Liver (tissue), 9 donors: Measurements from ENCODE around the gene SGPP1. TPM values are rescaled to one million over a fixed set of nuclear protein-coding genes. Genes with fewer than 3 reads are reported as not detected.

Experiments used
- DNase-seq: peaks from one replicate; pipeline ENCODE4 v3.0.0-alpha.2; 2017; ENCODE audit warnings: low spot score
- H3K27ac ChIP-seq, 2 donors: one replicate each; pipeline ENCODE4 v1.7.0; 2013; ENCODE audit warnings: inconsistent platforms in 2 of 2, low read length in 2 of 2, control low read depth in 1 of 2, low read depth in 1 of 2, mild to moderate bottlenecking in 1 of 2
- H3K27me3 ChIP-seq, 4 donors: one replicate each; pipeline versions ENCODE4 v1.6.1 to v1.7.0; 2013; ENCODE audit warnings: low read length in 3 of 4, inconsistent platforms in 1 of 4, mild to moderate bottlenecking in 1 of 4, moderate library complexity in 1 of 4; ENCODE audit not compliant: control insufficient read depth in 4 of 4, insufficient read depth in 4 of 4
- H3K36me3 ChIP-seq, 4 donors: one replicate each; pipeline versions ENCODE4 v1.6.1 to v1.7.0; 2013; ENCODE audit warnings: low read length in 3 of 4, mild to moderate bottlenecking in 3 of 4, low read depth in 1 of 4, moderate library complexity in 1 of 4; ENCODE audit not compliant: control insufficient read depth in 4 of 4, insufficient read depth in 3 of 4
- H3K4me1 ChIP-seq, 4 donors: one replicate each; pipeline versions ENCODE4 v1.6.1 to v1.7.0; 2013; ENCODE audit warnings: low read length in 3 of 4, mild to moderate bottlenecking in 3 of 4, moderate library complexity in 1 of 4; ENCODE audit not compliant: control insufficient read depth in 4 of 4, insufficient read depth in 4 of 4
- H3K4me3 ChIP-seq, 3 donors: one replicate each; pipeline versions ENCODE4 v1.6.1 to v1.7.0; 2013; ENCODE audit warnings: low read length in 3 of 3, control low read depth in 1 of 3, low read depth in 1 of 3, mild to moderate bottlenecking in 1 of 3
- H3K9ac ChIP-seq, 2 donors: one replicate each; pipeline ENCODE4 v1.7.0; 2013; ENCODE audit warnings: low read length in 2 of 2, mild to moderate bottlenecking in 2 of 2, moderate library complexity in 2 of 2, control low read depth in 1 of 2, low read depth in 1 of 2
- H3K9me3 ChIP-seq, 4 donors: one replicate each; pipeline versions ENCODE4 v1.6.1 to v1.7.0; 2013; ENCODE audit warnings: low read length in 3 of 4; ENCODE audit not compliant: control insufficient read depth in 4 of 4
- CTCF ChIP-seq: fragments of 150-350 bp; IDR thresholded peaks from 2 replicates; pipeline ENCODE4 v1.5.1; 2017; ENCODE audit warnings: improper control_type of control experiment, low read depth, low read length; ENCODE audit not compliant: missing input control
- EGR1 ChIP-seq, 2 donors: IDR thresholded peaks; 2 replicates each; pipeline ENCODE4 v1.6.1; 2016 to 2018; ENCODE audit warnings: antibody characterized with exemption in 2 of 2, low read depth in 2 of 2
- FOXA1 ChIP-seq: IDR thresholded peaks from 2 replicates; pipeline ENCODE4 v1.6.1; 2016; ENCODE audit warnings: antibody characterized with exemption
- FOXA2 ChIP-seq: IDR thresholded peaks from 2 replicates; pipeline ENCODE4 v1.6.1; 2016; ENCODE audit warnings: antibody characterized with exemption
- HNF4A ChIP-seq, 2 donors: conservative IDR thresholded peaks; 2 replicates each; pipeline ENCODE4 v1.6.1; 2016; ENCODE audit warnings: antibody characterized with exemption in 2 of 2, mild to moderate bottlenecking in 2 of 2
- HNF4G ChIP-seq: IDR thresholded peaks from 2 replicates; pipeline ENCODE4 v1.6.1; 2016; ENCODE audit warnings: antibody characterized with exemption
- JUND ChIP-seq, 2 donors: IDR thresholded peaks; 2 replicates each; pipeline ENCODE4 v1.6.1; 2016; ENCODE audit warnings: antibody characterized with exemption in 2 of 2
- MAX ChIP-seq: IDR thresholded peaks from 2 replicates; pipeline ENCODE4 v1.6.1; 2016; ENCODE audit warnings: antibody characterized with exemption
- NR2F2 ChIP-seq: IDR thresholded peaks from 2 replicates; pipeline ENCODE4 v1.6.1; 2016; ENCODE audit warnings: antibody characterized with exemption
- RAD21 ChIP-seq, 2 donors: IDR thresholded peaks; 2 replicates each; pipeline ENCODE4 v1.6.1; 2016; ENCODE audit warnings: antibody characterized with exemption in 2 of 2, mild to moderate bottlenecking in 2 of 2
- RXRA ChIP-seq, 2 donors: IDR thresholded peaks; 2 replicates each; pipeline ENCODE4 v1.6.1; 2017 to 2018; ENCODE audit warnings: antibody characterized with exemption in 2 of 2, mild to moderate bottlenecking in 1 of 2
- SP1 ChIP-seq: IDR thresholded peaks from 2 replicates; pipeline ENCODE4 v1.6.1; 2018; ENCODE audit warnings: antibody characterized with exemption, mild to moderate bottlenecking
- TAF1 ChIP-seq: conservative IDR thresholded peaks from 2 replicates; pipeline ENCODE4 v1.6.1; 2016; ENCODE audit warnings: antibody characterized with exemption, mild to moderate bottlenecking
- YY1 ChIP-seq: IDR thresholded peaks from 2 replicates; pipeline ENCODE4 v1.6.1; 2016; ENCODE audit warnings: antibody characterized with exemption, mild to moderate bottlenecking
- WGBS: extraction: QIAGEN DNeasy Blood & Tissue Kit; methylation state at CpG from one replicate; pipeline ENCODE4 v1.1.7; 2013; 5-methylcytosine and 5-hydroxymethylcytosine counted together
- polyA plus RNA-seq, 2 donors: library from polyadenylated mRNA; stranded (reverse) in 1 of 2; unstranded in 1 of 2; fragments of 200-250 nt in 1 of 2; fragments of >200 nt in 1 of 2; fragmentation: Nextera tagmentation in 1 of 2; extraction: Ambion mirVana in 1 of 2; gene quantifications; one replicate each; pipeline versions ENCODE4 v1.2.1 to v1.2.3, GENCODE V29; 2013 to 2015
- total RNA-seq, 2 donors: library from RNA; depleted of rRNA; stranded (reverse); fragments of >200 nt; gene quantifications; one replicate each; pipeline ENCODE4 v1.2.3, GENCODE V29; 2014
- TF ChIP-seq, protein P1 (sequence below): IDR thresholded peaks from 2 replicates; pipeline ENCODE4 v1.6.1; 2016; ENCODE audit warnings: antibody characterized with exemption, mild to moderate bottlenecking
- TF ChIP-seq, protein P2 (sequence below): IDR thresholded peaks from 2 replicates; pipeline ENCODE4 v1.6.1; 2016; ENCODE audit warnings: antibody characterized with exemption
- TF ChIP-seq, protein P3 (sequence below): IDR thresholded peaks from 2 replicates; pipeline ENCODE4 v1.6.1; 2016; ENCODE audit warnings: antibody characterized with exemption
- donor health status: healthy.
- donor health status: healthy.
- donor health status: healthy.
- donor health status: healthy.
- donor health status: healthy.

Gene SGPP1
- total and polyA plus RNA-seq, 4 donors: 12.3 to 32.3 (median 15.6) TPM

GRCh38 chr14:63715360-63715759 lies 12.5 kb downstream of the SGPP1 start:
- no peak overlapping the region for H3K4me3 ChIP-seq
- H3K27ac ChIP-seq: no peak overlapping the region
- TF ChIP-seq MAX: no peak
- no peak for TF ChIP-seq RAD21 (IDR thresholded peaks at IDR 0.05)
- no peak for TF ChIP-seq RXRA (IDR thresholded peaks at IDR 0.05)
- no peak for TF ChIP-seq HNF4G
- TF ChIP-seq, protein P1, sequence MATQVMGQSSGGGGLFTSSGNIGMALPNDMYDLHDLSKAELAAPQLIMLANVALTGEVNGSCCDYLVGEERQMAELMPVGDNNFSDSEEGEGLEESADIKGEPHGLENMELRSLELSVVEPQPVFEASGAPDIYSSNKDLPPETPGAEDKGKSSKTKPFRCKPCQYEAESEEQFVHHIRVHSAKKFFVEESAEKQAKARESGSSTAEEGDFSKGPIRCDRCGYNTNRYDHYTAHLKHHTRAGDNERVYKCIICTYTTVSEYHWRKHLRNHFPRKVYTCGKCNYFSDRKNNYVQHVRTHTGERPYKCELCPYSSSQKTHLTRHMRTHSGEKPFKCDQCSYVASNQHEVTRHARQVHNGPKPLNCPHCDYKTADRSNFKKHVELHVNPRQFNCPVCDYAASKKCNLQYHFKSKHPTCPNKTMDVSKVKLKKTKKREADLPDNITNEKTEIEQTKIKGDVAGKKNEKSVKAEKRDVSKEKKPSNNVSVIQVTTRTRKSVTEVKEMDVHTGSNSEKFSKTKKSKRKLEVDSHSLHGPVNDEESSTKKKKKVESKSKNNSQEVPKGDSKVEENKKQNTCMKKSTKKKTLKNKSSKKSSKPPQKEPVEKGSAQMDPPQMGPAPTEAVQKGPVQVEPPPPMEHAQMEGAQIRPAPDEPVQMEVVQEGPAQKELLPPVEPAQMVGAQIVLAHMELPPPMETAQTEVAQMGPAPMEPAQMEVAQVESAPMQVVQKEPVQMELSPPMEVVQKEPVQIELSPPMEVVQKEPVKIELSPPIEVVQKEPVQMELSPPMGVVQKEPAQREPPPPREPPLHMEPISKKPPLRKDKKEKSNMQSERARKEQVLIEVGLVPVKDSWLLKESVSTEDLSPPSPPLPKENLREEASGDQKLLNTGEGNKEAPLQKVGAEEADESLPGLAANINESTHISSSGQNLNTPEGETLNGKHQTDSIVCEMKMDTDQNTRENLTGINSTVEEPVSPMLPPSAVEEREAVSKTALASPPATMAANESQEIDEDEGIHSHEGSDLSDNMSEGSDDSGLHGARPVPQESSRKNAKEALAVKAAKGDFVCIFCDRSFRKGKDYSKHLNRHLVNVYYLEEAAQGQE: no peak
- no peak for TF ChIP-seq TAF1
- no peak for TF ChIP-seq HNF4A (conservative IDR thresholded peaks at IDR 0.05)
- H3K9ac ChIP-seq: no peak overlapping the region
- DNase-seq: no peak
- H3K36me3 ChIP-seq: peaks cover 0 to 3% (median 0%) of the 10 kb centered on the region in 4 donors
- WGBS: 94% methylated on average over 2 of the region's 2 CpGs
- no peaks in the 10 kb centered on the region for H3K27me3 ChIP-seq
- H3K9me3 ChIP-seq: peaks cover 0 to 6% (median 3%) of the 10 kb centered on the region in 4 donors
- no peaks in the 10 kb centered on the region for H3K4me1 ChIP-seq

- Histone ChIP-seq H3K4me3 (no peak overlapping the region), H3K9ac (no peak overlapping the region), H3K36me3 (peaks cover 0 to 3% (median 0%) of the 10 kb centered on the region in 4 donors), H3K9me3 (peaks cover 0 to 6% (median 3%) of the 10 kb centered on the region in 4 donors), H3K4me1 (no peaks in the 10 kb centered on the region), H3K27me3 (no peaks in the 10 kb centered on the region), H3K27ac (no peak overlapping the region)
- no peak for DNase-seq
- no peak for TF ChIP-seq HNF4A (conservative IDR thresholded peaks at IDR 0.05)
- no peak for TF ChIP-seq FOXA1
- TF ChIP-seq YY1: no peak
- no peak for TF ChIP-seq HNF4G
- TF ChIP-seq JUND (IDR thresholded peaks at IDR 0.05): no peak
- TF ChIP-seq RXRA (IDR thresholded peaks at IDR 0.05): no peak
- TF ChIP-seq, protein P2, sequence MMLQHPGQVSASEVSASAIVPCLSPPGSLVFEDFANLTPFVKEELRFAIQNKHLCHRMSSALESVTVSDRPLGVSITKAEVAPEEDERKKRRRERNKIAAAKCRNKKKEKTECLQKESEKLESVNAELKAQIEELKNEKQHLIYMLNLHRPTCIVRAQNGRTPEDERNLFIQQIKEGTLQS: no peak
- TF ChIP-seq MAX: no peak
- TF ChIP-seq TAF1: no peak
- TF ChIP-seq, protein P3, sequence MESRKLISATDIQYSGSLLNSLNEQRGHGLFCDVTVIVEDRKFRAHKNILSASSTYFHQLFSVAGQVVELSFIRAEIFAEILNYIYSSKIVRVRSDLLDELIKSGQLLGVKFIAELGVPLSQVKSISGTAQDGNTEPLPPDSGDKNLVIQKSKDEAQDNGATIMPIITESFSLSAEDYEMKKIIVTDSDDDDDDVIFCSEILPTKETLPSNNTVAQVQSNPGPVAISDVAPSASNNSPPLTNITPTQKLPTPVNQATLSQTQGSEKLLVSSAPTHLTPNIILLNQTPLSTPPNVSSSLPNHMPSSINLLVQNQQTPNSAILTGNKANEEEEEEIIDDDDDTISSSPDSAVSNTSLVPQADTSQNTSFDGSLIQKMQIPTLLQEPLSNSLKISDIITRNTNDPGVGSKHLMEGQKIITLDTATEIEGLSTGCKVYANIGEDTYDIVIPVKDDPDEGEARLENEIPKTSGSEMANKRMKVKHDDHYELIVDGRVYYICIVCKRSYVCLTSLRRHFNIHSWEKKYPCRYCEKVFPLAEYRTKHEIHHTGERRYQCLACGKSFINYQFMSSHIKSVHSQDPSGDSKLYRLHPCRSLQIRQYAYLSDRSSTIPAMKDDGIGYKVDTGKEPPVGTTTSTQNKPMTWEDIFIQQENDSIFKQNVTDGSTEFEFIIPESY: no peak
- TF ChIP-seq CTCF: no peak
- TF ChIP-seq EGR1 (IDR thresholded peaks at IDR 0.05; ENCODE audit: low read depth in 2 of 2): no peak
- no peak for TF ChIP-seq RAD21 (IDR thresholded peaks at IDR 0.05)
- TF ChIP-seq, protein P1: no peak
- TF ChIP-seq NR2F2: no peak
- TF ChIP-seq SP1: no peak
- TF ChIP-seq FOXA2: no peak
Measured at GRCh38 chr14:63713764-63714163, 14.1 kb downstream of the SGPP1 start.
